CD8-positive, alpha-beta memory T cell (primary cell): ENCODE measurements around the gene CACNA1S. TPM values are rescaled to one million over a fixed set of nuclear protein-coding genes. Genes with fewer than 3 reads are reported as not detected.

Experiments
- CTCF ChIA-PET: fragments of 350-600 bp; sonication (Branson Sonifier 250); formaldehyde crosslinking; loops from one replicate; lab custom pipeline; 2021; ENCODE audit warnings: antibody characterized with exemption; lab: Charles Lee
- POLR2A ChIA-PET: fragments of 350-600 bp; sonication (Branson Sonifier 250); formaldehyde crosslinking; loops from one replicate; lab custom pipeline; 2021; ENCODE audit warnings: antibody characterized with exemption; lab: Charles Lee
- DNase-seq, 5 donors: peaks; one replicate each; pipeline versions ENCODE4 v3.0.0 to v3.0.0-alpha.2; 2020 to 2022; ENCODE audit warnings: mixed read lengths in 1 of 5
- H3K27ac ChIP-seq: one replicate; pipeline ENCODE4 v1.7.0; 2013; ENCODE audit warnings: low read depth, mild to moderate bottlenecking, low read length, moderate library complexity
- H3K27me3 ChIP-seq: 2 replicates; pipeline ENCODE4 v1.7.0; 2013; ENCODE audit warnings: low read length, mild to moderate bottlenecking; ENCODE audit not compliant: insufficient read depth, poor library complexity, severe bottlenecking
- H3K36me3 ChIP-seq: 2 replicates; pipeline ENCODE4 v1.7.0; 2013; ENCODE audit warnings: mild to moderate bottlenecking, low read length, moderate library complexity; ENCODE audit not compliant: insufficient read depth
- H3K4me1 ChIP-seq: 2 replicates; pipeline ENCODE4 v1.7.0; 2013; ENCODE audit warnings: mild to moderate bottlenecking, low read length, moderate library complexity; ENCODE audit not compliant: insufficient read depth
- H3K4me3 ChIP-seq: 2 replicates; pipeline ENCODE4 v1.7.0; 2013; ENCODE audit warnings: mild to moderate bottlenecking, low read length
- H3K9me3 ChIP-seq: 2 replicates; pipeline ENCODE4 v1.7.0; 2013; ENCODE audit warnings: mild to moderate bottlenecking, low read length
- H3K27ac Mint-ChIP-seq, 8 donors: one replicate each; pipeline ENCODE4 v1.8.0; 2020 to 2021; ENCODE audit warnings: mixed read lengths in 8 of 8, mild to moderate bottlenecking in 6 of 8, inconsistent platforms in 3 of 8, moderate library complexity in 3 of 8
- H3K27me3 Mint-ChIP-seq, 2 donors: one replicate each; pipeline ENCODE4 v1.8.0; 2020 to 2021; ENCODE audit warnings: mixed read lengths in 2 of 2, mild to moderate bottlenecking in 1 of 2, moderate library complexity in 1 of 2
- H3K36me3 Mint-ChIP-seq, 3 donors: one replicate each; pipeline ENCODE4 v1.8.0; 2020 to 2021; ENCODE audit warnings: mixed read lengths in 3 of 3, inconsistent platforms in 1 of 3, mild to moderate bottlenecking in 1 of 3
- H3K4me1 Mint-ChIP-seq, 3 donors: one replicate each; pipeline ENCODE4 v1.8.0; 2020 to 2021; ENCODE audit warnings: mixed read lengths in 3 of 3, inconsistent platforms in 1 of 3, mild to moderate bottlenecking in 1 of 3
- H3K4me3 Mint-ChIP-seq, 7 donors: one replicate each; pipeline ENCODE4 v1.8.0; 2020 to 2021; ENCODE audit warnings: mixed read lengths in 7 of 7, mild to moderate bottlenecking in 6 of 7, moderate library complexity in 4 of 7, inconsistent platforms in 2 of 7
- H3K9me3 Mint-ChIP-seq, 5 donors: one replicate each; pipeline ENCODE4 v1.8.0; 2020 to 2022; ENCODE audit warnings: mixed read lengths in 5 of 5, mild to moderate bottlenecking in 3 of 5, moderate library complexity in 2 of 5, inconsistent platforms in 1 of 5
- polyA plus RNA-seq: library from polyadenylated mRNA; unstranded; fragments of 300-500 nt; fragmentation: Illumina TruSeq; gene quantifications from one replicate; pipeline ENCODE4 v1.2.3, GENCODE V29; 2021
- total RNA-seq, 2 experiments: library from RNA; stranded (reverse); gene quantifications; one replicate each; pipeline ENCODE4 v1.2.3, GENCODE V29; 2021

Gene CACNA1S
- total and polyA plus RNA-seq, 3 experiments from 2014 or later, result not detected

DNA sequence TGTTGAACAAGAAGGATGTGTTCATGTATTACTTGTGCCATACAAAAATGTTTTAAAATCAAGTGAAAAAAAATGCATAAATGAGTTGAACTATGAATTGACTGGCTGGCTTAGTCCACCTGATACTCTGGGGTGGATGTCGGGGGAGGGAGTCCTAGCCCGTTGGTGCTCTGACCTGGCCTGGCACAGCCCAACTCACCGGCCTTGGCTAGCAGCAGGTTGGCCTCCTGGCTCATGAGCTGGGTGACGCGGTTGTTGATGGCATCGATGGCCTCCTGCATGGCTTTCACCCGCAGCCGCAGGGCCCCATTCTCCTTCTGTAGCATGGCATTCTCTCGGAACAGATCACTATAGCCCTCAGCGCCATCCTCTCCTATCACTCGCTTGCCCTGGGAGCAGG lies 110.3 kb downstream of the CACNA1S start:
- POLR2A ChIA-PET, result no interaction called here

DNA sequence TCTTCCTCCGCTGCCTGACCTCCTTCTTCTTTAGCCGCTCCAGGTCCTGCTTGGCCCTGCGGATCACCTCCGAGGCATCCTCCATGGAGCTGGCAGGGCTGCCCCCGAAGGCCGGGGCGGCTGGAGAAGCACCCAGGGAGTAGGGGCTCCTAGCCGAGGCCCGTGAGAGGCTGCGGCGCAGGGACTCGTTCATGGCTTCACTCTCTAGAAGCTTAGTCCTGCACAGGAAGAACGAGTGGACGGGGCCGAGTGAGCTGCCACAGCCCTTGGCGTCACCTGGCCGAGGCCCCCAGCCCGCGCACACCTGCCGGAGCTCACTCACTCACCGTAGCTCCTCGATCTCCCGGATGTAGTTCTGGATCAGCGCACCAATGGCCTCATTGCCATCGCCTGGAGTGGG lies 111.8 kb downstream of the CACNA1S start:
- Mint-ChIP-seq H3K27ac (no peak overlapping the region), H3K4me1 (peaks cover 0 to 10% (median 5%) of the 10 kb centered on the region in 3 donors), H3K4me3 (no peak overlapping the region), H3K36me3 (peaks cover 9 to 51% (median 24%) of the 10 kb centered on the region in 3 donors), H3K27me3 (no peaks in the 10 kb centered on the region), H3K9me3 (no peaks in the 10 kb centered on the region)
- CTCF ChIA-PET, result interaction anchor here (1.1 kb wide), 1 partner anchor 20 kb away, joined by 3 read pairs; no protein-coding TSS in a partner anchor
- no peak for DNase-seq
- no peaks in the 10 kb centered on the region for H3K9me3 ChIP-seq
- H3K4me3 ChIP-seq, result no peak overlapping the region
- peaks cover 59% of the 10 kb centered on the region for H3K36me3 ChIP-seq
- H3K27me3 ChIP-seq, result no peaks in the 10 kb centered on the region
- POLR2A ChIA-PET, result interaction anchor here (0.5 kb wide), 1 partner anchor 157 kb away, joined by 3 read pairs; no protein-coding TSS in a partner anchor
- no peak overlapping the region for H3K27ac ChIP-seq
- no peaks in the 10 kb centered on the region for H3K4me1 ChIP-seq

More for the DNA sequence above, 110.3 kb downstream of the CACNA1S start:
- peaks cover 6 to 35% (median 20%) of the 10 kb centered on the region in 3 donors for H3K36me3 Mint-ChIP-seq
- peaks cover 0 to 7% (median 6%) of the 10 kb centered on the region in 3 donors for H3K4me1 Mint-ChIP-seq
- Histone ChIP-seq H3K4me3 (no peak overlapping the region), H3K4me1 (no peaks in the 10 kb centered on the region), H3K36me3 (peaks cover 51% of the 10 kb centered on the region), H3K27ac (no peak overlapping the region), H3K27me3 (no peaks in the 10 kb centered on the region), H3K9me3 (no peaks in the 10 kb centered on the region)
- no peaks in the 10 kb centered on the region for H3K9me3 Mint-ChIP-seq
- CTCF ChIA-PET, result no interaction called here
- peak overlapping the region in 3 of 8 donors; percentile 47 to 54 (median 51) for H3K27ac Mint-ChIP-seq
- no peaks in the 10 kb centered on the region for H3K27me3 Mint-ChIP-seq
- DNase-seq, result no peak
- peak overlapping the region in 1 of 7 donors; percentile 34 for H3K4me3 Mint-ChIP-seq

DNA sequence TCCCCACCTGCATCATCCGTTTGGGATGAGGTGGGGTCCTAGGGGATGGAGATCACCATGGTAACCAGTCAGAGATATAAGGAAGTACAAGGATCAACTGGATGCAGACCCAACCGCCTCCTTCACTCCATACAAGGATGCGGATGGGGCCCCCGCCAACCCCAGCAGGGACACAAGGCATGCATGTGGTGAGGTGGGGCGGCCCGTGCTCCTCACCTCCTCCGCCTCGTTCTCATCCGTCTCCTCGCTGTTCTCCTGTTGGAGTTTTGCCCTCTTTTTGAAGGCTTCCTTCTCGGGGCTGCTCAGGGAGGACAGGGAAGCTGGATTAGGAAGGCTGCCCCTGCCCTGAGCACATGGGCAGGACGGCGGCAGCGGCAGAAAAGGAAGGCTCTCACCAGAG lies 112.6 kb downstream of the CACNA1S start:
- Mint-ChIP-seq H3K4me1 (peaks cover 0 to 10% (median 5%) of the 10 kb centered on the region in 3 donors), H3K36me3 (peaks cover 9 to 58% (median 21%) of the 10 kb centered on the region in 3 donors), H3K9me3 (no peaks in the 10 kb centered on the region), H3K27ac (no peak overlapping the region), H3K27me3 (no peaks in the 10 kb centered on the region), H3K4me3 (no peak overlapping the region)
- no peak for DNase-seq
- Histone ChIP-seq H3K4me1 (no peaks in the 10 kb centered on the region), H3K9me3 (no peaks in the 10 kb centered on the region), H3K27ac (no peak overlapping the region), H3K4me3 (no peak overlapping the region), H3K36me3 (peaks cover 56% of the 10 kb centered on the region), H3K27me3 (no peaks in the 10 kb centered on the region)
- ChIA-PET POLR2A (interaction anchor here (0.5 kb wide), 1 partner anchor 157 kb away, joined by 3 read pairs; no protein-coding TSS in a partner anchor), CTCF (no interaction called here)

DNA sequence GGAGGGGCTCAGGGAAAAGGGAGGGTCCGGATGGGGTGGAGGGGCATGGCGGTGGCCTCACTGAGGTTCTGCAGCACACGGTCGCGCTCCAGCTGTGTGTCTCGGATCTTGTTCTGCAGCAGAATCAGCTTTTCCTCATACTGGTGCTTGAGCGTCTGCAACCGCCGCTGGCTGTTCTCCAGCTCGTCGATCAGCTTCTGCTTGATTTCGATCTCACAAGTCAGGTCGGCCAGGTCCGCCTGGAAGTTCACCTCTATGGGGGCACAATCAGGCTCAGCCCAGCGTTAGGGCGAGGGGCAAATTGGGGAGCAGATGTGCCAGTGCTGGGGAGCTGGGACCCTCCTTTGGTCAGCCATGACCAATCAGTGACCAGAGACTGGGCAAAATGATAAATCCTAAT lies 113.9 kb downstream of the CACNA1S start:
- Histone ChIP-seq H3K9me3 (no peaks in the 10 kb centered on the region), H3K4me3 (no peak overlapping the region), H3K4me1 (no peaks in the 10 kb centered on the region), H3K36me3 (peaks cover 46% of the 10 kb centered on the region), H3K27me3 (no peaks in the 10 kb centered on the region), H3K27ac (no peak overlapping the region)
- Mint-ChIP-seq H3K4me3 (no peak overlapping the region), H3K36me3 (peaks cover 9 to 71% (median 21%) of the 10 kb centered on the region in 3 donors), H3K4me1 (peaks cover 0 to 10% (median 5%) of the 10 kb centered on the region in 3 donors), H3K27me3 (no peaks in the 10 kb centered on the region), H3K27ac (peak overlapping the region in 1 of 8 donors; percentile 1), H3K9me3 (no peaks in the 10 kb centered on the region)
- ChIA-PET POLR2A (no interaction called here), CTCF (interaction anchor here (0.6 kb wide), 1 partner anchor 22 kb away, joined by 3 read pairs; no protein-coding TSS in a partner anchor)
- no peak for DNase-seq

DNA sequence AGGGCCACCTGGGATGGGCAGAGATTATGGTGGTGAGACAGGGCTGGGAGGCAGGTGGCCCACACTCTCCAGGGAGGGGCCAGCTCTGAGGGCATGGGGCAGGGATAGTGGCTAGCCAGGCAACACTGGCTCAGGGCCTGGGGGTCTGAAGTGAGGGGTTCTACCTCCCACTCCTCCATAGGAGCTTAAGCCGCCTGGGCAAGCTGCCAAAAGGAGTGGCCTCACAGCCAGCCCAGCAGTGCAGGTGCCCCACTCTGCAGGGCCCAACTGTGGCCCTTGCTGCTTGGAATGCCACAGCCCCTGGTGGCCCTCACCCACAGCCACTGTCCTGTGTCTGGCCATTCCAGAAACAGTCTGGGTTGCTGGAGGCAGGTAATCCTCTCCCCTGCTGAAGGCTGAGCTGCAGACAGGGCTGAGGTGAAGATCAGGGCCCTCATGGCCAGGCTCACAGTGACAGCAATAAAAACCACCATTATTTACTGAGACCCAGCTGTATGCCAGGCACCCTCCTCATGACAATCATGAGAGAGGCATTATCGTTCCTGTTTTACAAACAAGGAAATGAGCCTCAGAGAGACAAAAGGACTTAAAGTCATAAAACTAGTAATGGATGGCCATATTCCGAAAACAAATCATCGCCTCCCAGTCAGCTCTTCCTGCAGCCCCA lies 119.7 kb downstream of the CACNA1S start:
- peaks cover 5 to 96% (median 15%) of the 10 kb centered on the region in 3 donors for H3K36me3 Mint-ChIP-seq
- ChIA-PET CTCF (interaction anchor here (0.9 to 1.4 kb wide), 6 partner anchors 13 to 51 kb away, joined by 3 to 6 read pairs (median 4); no protein-coding TSS in a partner anchor), POLR2A (no interaction called here)
- Histone ChIP-seq H3K27me3 (no peaks in the 10 kb centered on the region), H3K4me1 (no peaks in the 10 kb centered on the region), H3K9me3 (no peaks in the 10 kb centered on the region), H3K27ac (no peak overlapping the region), H3K4me3 (no peak overlapping the region), H3K36me3 (peaks cover 71% of the 10 kb centered on the region)
- no peak overlapping the region for H3K4me3 Mint-ChIP-seq
- no peak for DNase-seq
- H3K27ac Mint-ChIP-seq, result peak overlapping the region in 1 of 8 donors; percentile 36
- H3K27me3 Mint-ChIP-seq, result no peaks in the 10 kb centered on the region
- H3K4me1 Mint-ChIP-seq, result peaks cover 0 to 7% (median 3%) of the 10 kb centered on the region in 3 donors
- H3K9me3 Mint-ChIP-seq, result no peaks in the 10 kb centered on the region

DNA sequence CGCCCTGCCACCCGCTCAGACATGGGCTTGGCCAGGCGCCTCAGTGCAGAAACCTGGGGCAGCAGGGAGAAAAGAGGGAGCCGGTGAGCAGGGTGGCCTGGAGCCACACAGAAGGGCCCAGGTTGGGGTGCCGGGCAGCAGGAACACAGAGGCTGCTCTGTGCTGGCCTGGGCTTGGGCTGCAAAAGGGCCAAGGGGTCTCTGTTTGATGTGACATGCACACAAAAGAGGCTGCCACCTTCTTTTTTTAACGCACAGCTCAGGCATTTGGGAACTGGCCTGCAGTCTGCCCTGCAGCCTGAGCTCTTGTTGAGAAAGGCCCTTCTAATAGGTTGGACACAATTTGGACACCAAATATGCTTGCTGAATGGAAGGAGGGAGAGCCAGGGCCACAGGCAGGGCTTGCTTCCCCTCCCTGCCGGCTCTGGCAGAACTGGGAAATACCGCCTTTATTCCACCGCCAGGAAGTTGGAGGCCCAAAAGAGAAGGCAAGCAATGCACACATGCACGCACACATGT lies 121.1 kb downstream of the CACNA1S start:
- Histone ChIP-seq H3K4me3 (no peak overlapping the region), H3K36me3 (peaks cover 73% of the 10 kb centered on the region), H3K9me3 (no peaks in the 10 kb centered on the region), H3K4me1 (no peaks in the 10 kb centered on the region), H3K27me3 (no peaks in the 10 kb centered on the region), H3K27ac (no peak overlapping the region)
- H3K36me3 Mint-ChIP-seq, result peaks cover 0 to 98% (median 8%) of the 10 kb centered on the region in 3 donors
- no peak overlapping the region for H3K4me3 Mint-ChIP-seq
- H3K27me3 Mint-ChIP-seq, result no peaks in the 10 kb centered on the region
- peaks cover 0 to under 1% (median 0%) of the 10 kb centered on the region in 3 donors for H3K4me1 Mint-ChIP-seq
- CTCF ChIA-PET, result interaction anchor here (1.2 to 3.8 kb wide), 5 partner anchors 12 to 51 kb away, joined by 4 to 23 read pairs (median 4); no protein-coding TSS in a partner anchor
- peak overlapping the region in 1 of 8 donors; percentile 12 for H3K27ac Mint-ChIP-seq
- no peak for DNase-seq
- no peaks in the 10 kb centered on the region for H3K9me3 Mint-ChIP-seq
- POLR2A ChIA-PET, result no interaction called here

DNA sequence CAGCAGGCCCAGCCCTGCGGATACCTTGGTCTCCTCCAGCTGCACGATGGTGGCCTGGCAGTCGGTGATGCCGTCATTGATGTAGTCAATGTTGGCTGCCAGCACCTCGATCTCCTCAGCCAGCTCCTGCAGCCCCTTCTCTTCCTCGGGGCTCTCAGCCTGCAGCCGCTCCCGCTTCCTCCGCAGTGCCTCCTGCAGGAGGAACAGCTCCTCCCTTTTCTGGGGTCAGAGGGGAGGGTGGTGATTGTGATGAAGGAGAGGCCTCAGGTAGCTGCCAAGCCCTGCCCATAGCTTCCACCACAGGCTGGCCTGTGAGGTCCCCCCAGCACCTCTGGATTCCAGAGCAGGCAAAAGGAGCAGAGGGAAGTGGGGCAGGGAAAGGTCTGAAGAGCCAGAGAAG lies 122.1 kb downstream of the CACNA1S start:
- H3K4me3 ChIP-seq, result no peak overlapping the region
- peaks cover 0 to 97% (median 8%) of the 10 kb centered on the region in 3 donors for H3K36me3 Mint-ChIP-seq
- H3K27me3 Mint-ChIP-seq, result no peaks in the 10 kb centered on the region
- ChIA-PET CTCF (interaction anchor here (0.9 to 3.8 kb wide), 6 partner anchors 11 to 53 kb away, joined by 3 to 23 read pairs (median 5); no protein-coding TSS in a partner anchor), POLR2A (interaction anchor here (1.0 kb wide), 1 partner anchor 30 kb away, joined by 6 read pairs; no protein-coding TSS in a partner anchor)
- no peaks in the 10 kb centered on the region for H3K4me1 Mint-ChIP-seq
- H3K9me3 ChIP-seq, result no peaks in the 10 kb centered on the region
- no peaks in the 10 kb centered on the region for H3K9me3 Mint-ChIP-seq
- H3K4me3 Mint-ChIP-seq, result no peak overlapping the region
- peak overlapping the region in 2 of 8 donors; percentile 32 to 74 for H3K27ac Mint-ChIP-seq
- no peaks in the 10 kb centered on the region for H3K27me3 ChIP-seq
- no peak overlapping the region for H3K27ac ChIP-seq
- no peak for DNase-seq
- H3K4me1 ChIP-seq, result no peaks in the 10 kb centered on the region
- peaks cover 67% of the 10 kb centered on the region for H3K36me3 ChIP-seq
